ENCODE measurements around the gene PCDHB12. TPM values are rescaled to one million over a fixed set of nuclear protein-coding genes. Genes with fewer than 3 reads are reported as not detected.
A peak's percentile ranks its signal among the peaks of the same experiment; 100 is the strongest.
"Not testable (repeated sequence)": the region's sequence is repeated elsewhere in the genome, so short reads cannot be mapped to it uniquely, and the experiment has no call there.

PCDHB12 gene
- total RNA-seq, 1 experiment from 2014 or later, result 0.44 TPM

DNA sequence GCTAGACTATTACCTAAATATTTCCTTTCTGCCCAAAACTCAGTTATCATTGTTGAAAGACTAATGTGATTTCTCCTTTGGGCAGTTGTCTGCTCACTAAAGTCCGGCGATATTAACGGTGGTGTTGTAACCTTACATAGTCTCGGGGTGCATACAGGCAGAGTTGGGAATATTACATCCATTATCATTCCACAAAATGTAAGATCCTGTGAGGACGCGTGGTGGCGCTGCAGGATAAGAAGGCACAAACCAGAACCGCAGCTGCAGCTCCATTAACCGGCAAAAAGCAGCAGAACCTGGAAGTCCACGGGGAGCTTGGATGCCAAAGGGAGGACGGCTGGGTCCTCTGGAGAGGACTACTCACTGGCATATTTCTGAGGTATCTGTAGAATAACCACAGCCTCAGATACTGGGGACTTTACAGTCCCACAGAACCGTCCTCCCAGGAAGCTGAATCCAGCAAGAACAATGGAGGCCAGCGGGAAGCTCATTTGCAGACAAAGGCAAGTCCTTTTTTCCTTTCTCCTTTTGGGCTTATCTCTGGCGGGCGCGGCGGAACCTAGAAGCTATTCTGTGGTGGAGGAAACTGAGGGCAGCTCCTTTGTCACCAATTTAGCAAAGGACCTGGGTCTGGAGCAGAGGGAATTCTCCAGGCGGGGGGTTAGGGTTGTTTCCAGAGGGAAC is 5.3 kb downstream of the PCDHB12 start, which contains the start of gene PCDHB13:
PCDHB13 (plus strand) TSS at position 264 of the 684 bp plus-strand sequence; CDS start at position 469, 205 bp downstream.
- H3K4me3 ChIP-seq (ENCODE audit: low read depth in 2 of 2, low read length in 2 of 2); H3K9me3 ChIP-seq (ENCODE audit: control insufficient read depth, insufficient read depth, low read depth, low read length); H3K27me3 ChIP-seq (ENCODE audit: control insufficient read depth, insufficient read depth, low read length); POLR2A ChIA-PET; in situ Hi-C loops (cut with HindIII; ENCODE audit: low pct_unique_long_range_greater_than_20kb, low sequenced_read_pairs); intact Hi-C loops (cut with micrococcal nuclease; ENCODE audit: unreplicated experiment); DNase-seq (ENCODE audit: low read depth, low spot score); H3K27ac ChIP-seq (ENCODE audit: low read length); H3K36me3 ChIP-seq (ENCODE audit: control insufficient read depth, insufficient read depth, low read length); H3K4me1 ChIP-seq (ENCODE audit: control insufficient read depth, insufficient read depth, low read length); CTCF ChIA-PET; BruUV-seq (replicated peaks): not testable (repeated sequence)
- peak; percentile 95 for ATAC-seq
- TF ChIP-seq, protein P1, sequence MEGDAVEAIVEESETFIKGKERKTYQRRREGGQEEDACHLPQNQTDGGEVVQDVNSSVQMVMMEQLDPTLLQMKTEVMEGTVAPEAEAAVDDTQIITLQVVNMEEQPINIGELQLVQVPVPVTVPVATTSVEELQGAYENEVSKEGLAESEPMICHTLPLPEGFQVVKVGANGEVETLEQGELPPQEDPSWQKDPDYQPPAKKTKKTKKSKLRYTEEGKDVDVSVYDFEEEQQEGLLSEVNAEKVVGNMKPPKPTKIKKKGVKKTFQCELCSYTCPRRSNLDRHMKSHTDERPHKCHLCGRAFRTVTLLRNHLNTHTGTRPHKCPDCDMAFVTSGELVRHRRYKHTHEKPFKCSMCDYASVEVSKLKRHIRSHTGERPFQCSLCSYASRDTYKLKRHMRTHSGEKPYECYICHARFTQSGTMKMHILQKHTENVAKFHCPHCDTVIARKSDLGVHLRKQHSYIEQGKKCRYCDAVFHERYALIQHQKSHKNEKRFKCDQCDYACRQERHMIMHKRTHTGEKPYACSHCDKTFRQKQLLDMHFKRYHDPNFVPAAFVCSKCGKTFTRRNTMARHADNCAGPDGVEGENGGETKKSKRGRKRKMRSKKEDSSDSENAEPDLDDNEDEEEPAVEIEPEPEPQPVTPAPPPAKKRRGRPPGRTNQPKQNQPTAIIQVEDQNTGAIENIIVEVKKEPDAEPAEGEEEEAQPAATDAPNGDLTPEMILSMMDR (IDR thresholded peaks at IDR 0.05), result peak; percentile 69

DNA sequence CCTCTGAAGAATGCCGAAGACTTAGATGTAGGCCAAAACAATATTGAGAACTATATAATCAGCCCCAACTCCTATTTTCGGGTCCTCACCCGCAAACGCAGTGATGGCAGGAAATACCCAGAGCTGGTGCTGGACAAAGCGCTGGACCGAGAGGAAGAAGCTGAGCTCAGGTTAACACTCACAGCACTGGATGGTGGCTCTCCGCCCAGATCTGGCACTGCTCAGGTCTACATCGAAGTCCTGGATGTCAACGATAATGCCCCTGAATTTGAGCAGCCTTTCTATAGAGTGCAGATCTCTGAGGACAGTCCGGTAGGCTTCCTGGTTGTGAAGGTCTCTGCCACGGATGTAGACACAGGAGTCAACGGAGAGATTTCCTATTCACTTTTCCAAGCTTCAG is 6.1 kb downstream of the PCDHB12 start:
- in situ Hi-C loops (cut with HindIII; ENCODE audit: low pct_unique_long_range_greater_than_20kb, low sequenced_read_pairs); H3K27me3 ChIP-seq (ENCODE audit: control insufficient read depth, insufficient read depth, low read length); DNase-seq (ENCODE audit: low read depth, low spot score); intact Hi-C loops (cut with micrococcal nuclease; ENCODE audit: unreplicated experiment); H3K27ac ChIP-seq (ENCODE audit: low read length); H3K4me1 ChIP-seq (ENCODE audit: control insufficient read depth, insufficient read depth, low read length); BruUV-seq (replicated peaks); H3K4me3 ChIP-seq (ENCODE audit: low read depth in 2 of 2, low read length in 2 of 2); H3K36me3 ChIP-seq (ENCODE audit: control insufficient read depth, insufficient read depth, low read length); CTCF ChIA-PET; POLR2A ChIA-PET: not testable (repeated sequence)
- peaks cover 12% of the 10 kb centered on the region; the same call in 1 of the 2 replicates for H3K9me3 ChIP-seq (ENCODE audit: control insufficient read depth, insufficient read depth, low read depth, low read length)
- peak; percentile 61 for ATAC-seq

DNA sequence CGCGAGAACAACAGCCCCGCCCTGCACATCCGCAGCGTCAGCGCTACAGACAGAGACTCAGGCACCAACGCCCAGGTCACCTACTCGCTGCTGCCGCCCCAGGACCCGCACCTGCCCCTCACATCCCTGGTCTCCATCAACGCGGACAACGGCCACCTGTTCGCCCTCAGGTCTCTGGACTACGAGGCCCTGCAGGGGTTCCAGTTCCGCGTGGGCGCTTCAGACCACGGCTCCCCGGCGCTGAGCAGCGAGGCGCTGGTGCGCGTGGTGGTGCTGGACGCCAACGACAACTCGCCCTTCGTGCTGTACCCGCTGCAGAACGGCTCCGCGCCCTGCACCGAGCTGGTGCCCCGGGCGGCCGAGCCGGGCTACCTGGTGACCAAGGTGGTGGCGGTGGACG is 7.0 kb downstream of the PCDHB12 start:
- H3K27me3 ChIP-seq (ENCODE audit: control insufficient read depth, insufficient read depth, low read length); CTCF ChIA-PET; BruUV-seq (replicated peaks); POLR2A ChIA-PET; H3K4me3 ChIP-seq (ENCODE audit: low read depth in 2 of 2, low read length in 2 of 2); intact Hi-C loops (cut with micrococcal nuclease; ENCODE audit: unreplicated experiment); H3K36me3 ChIP-seq (ENCODE audit: control insufficient read depth, insufficient read depth, low read length); DNase-seq (ENCODE audit: low read depth, low spot score); ATAC-seq; H3K4me1 ChIP-seq (ENCODE audit: control insufficient read depth, insufficient read depth, low read length); H3K27ac ChIP-seq (ENCODE audit: low read length); in situ Hi-C loops (cut with HindIII; ENCODE audit: low pct_unique_long_range_greater_than_20kb, low sequenced_read_pairs): not testable (repeated sequence)
- H3K9me3 ChIP-seq (ENCODE audit: control insufficient read depth, insufficient read depth, low read depth, low read length), result peaks cover 13% of the 10 kb centered on the region; the same call in 1 of the 2 replicates

DNA sequence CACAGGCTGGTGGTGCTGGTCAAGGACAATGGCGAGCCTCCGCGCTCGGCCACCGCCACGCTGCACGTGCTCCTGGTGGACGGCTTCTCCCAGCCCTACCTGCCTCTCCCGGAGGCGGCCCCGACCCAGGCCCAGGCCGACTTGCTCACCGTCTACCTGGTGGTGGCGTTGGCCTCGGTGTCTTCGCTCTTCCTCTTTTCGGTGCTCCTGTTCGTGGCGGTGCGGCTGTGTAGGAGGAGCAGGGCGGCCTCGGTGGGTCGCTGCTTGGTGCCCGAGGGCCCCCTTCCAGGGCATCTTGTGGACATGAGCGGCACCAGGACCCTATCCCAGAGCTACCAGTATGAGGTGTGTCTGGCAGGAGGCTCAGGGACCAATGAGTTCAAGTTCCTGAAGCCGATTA is 7.5 kb downstream of the PCDHB12 start:
- in situ Hi-C loops (cut with HindIII; ENCODE audit: low pct_unique_long_range_greater_than_20kb, low sequenced_read_pairs); H3K4me1 ChIP-seq (ENCODE audit: control insufficient read depth, insufficient read depth, low read length); H3K27me3 ChIP-seq (ENCODE audit: control insufficient read depth, insufficient read depth, low read length); intact Hi-C loops (cut with micrococcal nuclease; ENCODE audit: unreplicated experiment); DNase-seq (ENCODE audit: low read depth, low spot score); BruUV-seq (replicated peaks); H3K27ac ChIP-seq (ENCODE audit: low read length); H3K36me3 ChIP-seq (ENCODE audit: control insufficient read depth, insufficient read depth, low read length); ATAC-seq; POLR2A ChIA-PET; CTCF ChIA-PET; H3K4me3 ChIP-seq (ENCODE audit: low read depth in 2 of 2, low read length in 2 of 2): not testable (repeated sequence)
- H3K9me3 ChIP-seq (ENCODE audit: control insufficient read depth, insufficient read depth, low read depth, low read length), result peaks cover 13% of the 10 kb centered on the region; the same call in 1 of the 2 replicates
